MM.1S (cell line): ENCODE measurements around the gene TMEM238L.

Experiments used
- CTCF ChIP-seq: fragments of 300-600 bp; sonication (generic); IDR thresholded peaks from 2 replicates; pipeline ENCODE4 v1.5.1; 2016; ENCODE audit warnings: antibody characterized with exemption, low read length, mixed read lengths
- EZH2 ChIP-seq: fragments of 300-600 bp; sonication (generic); optimal IDR thresholded peaks from 2 replicates; pipeline ENCODE3; 2017; ENCODE audit warnings: low read depth, mild to moderate bottlenecking, antibody characterized with exemption, low read length, mixed read lengths
- EZH2phosphoT487 ChIP-seq: fragments of 300-600 bp; sonication (generic); IDR thresholded peaks from 2 replicates; pipeline ENCODE4 v1.6.1; 2018; ENCODE audit warnings: antibody characterized with exemption, low read length

- no peak for TF ChIP-seq CTCF
- TF ChIP-seq EZH2, result no peak
- TF ChIP-seq EZH2phosphoT487, result no peak
These were observed 647 bp upstream of the TMEM238L start for GRCh38 chr17:10804546-10804945.
